Measurements from ENCODE around the gene ME1.
A peak's percentile ranks its signal among the peaks of the same experiment; 100 is the strongest.

The ME1 gene

GRCh38 chr6:83429269-83429668, 1.6 kb downstream of the ME1 start:
- POLR2A ChIA-PET = no interaction called here
- DNase-seq (ENCODE audit: low read depth, low spot score) = no peak
- H3K4me3 ChIP-seq (ENCODE audit: low read depth, low read length) = no peak overlapping the region; the same call in 1 of the 2 replicates
- CTCF ChIA-PET = interaction anchor here (1.0 to 18.3 kb wide), 3 partner anchors 11 to 364 kb away, joined by 3 to 305 read pairs (median 12); partner anchors contain the start of genes PRSS35 and UBE3D
- no peak for TF ChIP-seq CTCF (IDR thresholded peaks at IDR 0.05; ENCODE audit: insufficient read depth, low read length, missing control alignments)

GRCh38 chr6:83424392-83425018, 6.3 kb downstream of the ME1 start:
- H3K4me3 ChIP-seq (ENCODE audit: low read depth, low read length) = no peak overlapping the region
- TF ChIP-seq CTCF (IDR thresholded peaks at IDR 0.05; ENCODE audit: insufficient read depth, low read length, missing control alignments) = no peak
- POLR2A ChIA-PET = no interaction called here
- no peak for DNase-seq (ENCODE audit: low read depth, low spot score)
- CTCF ChIA-PET = interaction anchor here (0.7 to 18.3 kb wide), 4 partner anchors 24 to 358 kb away, joined by 3 to 305 read pairs (median 11); partner anchors contain the start of genes DOP1A, PRSS35 and UBE3D

GRCh38 chr6:83417880-83418663, 12.8 kb downstream of the ME1 start:
- POLR2A ChIA-PET = no interaction called here
- DNase-seq (ENCODE audit: low read depth, low spot score) = peak; percentile 14
- CTCF ChIA-PET = interaction anchor here (0.6 to 18.3 kb wide), 20 partner anchors 9 to 352 kb away, joined by 3 to 305 read pairs (median 4); partner anchors contain the start of genes DOP1A, ME1, PRSS35 and UBE3D
- peak; percentile 60 for TF ChIP-seq CTCF (IDR thresholded peaks at IDR 0.05; ENCODE audit: insufficient read depth, low read length, missing control alignments)
- H3K4me3 ChIP-seq (ENCODE audit: low read depth, low read length) = no peak overlapping the region

GRCh38 chr6:83413068-83413467, 17.8 kb downstream of the ME1 start:
- TF ChIP-seq CTCF (IDR thresholded peaks at IDR 0.05; ENCODE audit: insufficient read depth, low read length, missing control alignments) = no peak
- no peak overlapping the region for H3K4me3 ChIP-seq (ENCODE audit: low read depth, low read length)
- POLR2A ChIA-PET = no interaction called here
- CTCF ChIA-PET = interaction anchor here (18.3 kb wide), 1 partner anchor 100 kb away, joined by 305 read pairs; the partner anchor contains the start of gene PRSS35
- no peak for DNase-seq (ENCODE audit: low read depth, low spot score)

- H3K4me3 ChIP-seq (ENCODE audit: low read depth, low read length) = no peak overlapping the region
- no peak for TF ChIP-seq CTCF (IDR thresholded peaks at IDR 0.05; ENCODE audit: insufficient read depth, low read length, missing control alignments)
- ChIA-PET CTCF (no interaction called here), POLR2A (no interaction called here)
- DNase-seq (ENCODE audit: low read depth, low spot score) = no peak
These were observed 19.1 kb downstream of the ME1 start for GRCh38 chr6:83411731-83412130.

GRCh38 chr6:83403191-83403590, 27.7 kb downstream of the ME1 start:
- ChIA-PET POLR2A (no interaction called here), CTCF (interaction anchor here (1.6 kb wide), 1 partner anchor 109 kb away, joined by 5 read pairs; the partner anchor contains the start of gene PRSS35)
- H3K4me3 ChIP-seq (ENCODE audit: low read depth, low read length) = no peak overlapping the region
- no peak for DNase-seq (ENCODE audit: low read depth, low spot score)
- TF ChIP-seq CTCF (IDR thresholded peaks at IDR 0.05; ENCODE audit: insufficient read depth, low read length, missing control alignments) = no peak

Data from AG04449 (cell line).